ENCODE results near the gene REEP3. TPM values are rescaled to one million over a fixed set of nuclear protein-coding genes. Genes with fewer than 3 reads are reported as not detected.
"Not testable (repeated sequence)": the region's sequence is repeated elsewhere in the genome, so short reads cannot be mapped to it uniquely, and the experiment has no call there.

REEP3 gene
- total RNA-seq, result 20.5 and 23.9 TPM in 2 replicates

GRCh38 chr10:63520500-63521415 is at the start of gene REEP3:
Gene REEP3, plus strand, starts transcription at chr10:63521401. Its CDS starts 145 bp downstream, at chr10:63521546.
- intact Hi-C loops (cut with micrococcal nuclease), result loop anchor here (1.0 to 5.0 kb wide), 7 partner anchors 52 to 718 kb away; partner anchors contain the start of genes ADO and NRBF2

GRCh38 chr10:63474488-63474887 is 46.7 kb upstream of the REEP3 start:
- intact Hi-C loops (cut with micrococcal nuclease), result no loop called here

GRCh38 chr10:63477927-63478326 is 43.3 kb upstream of the REEP3 start:
- intact Hi-C loops (cut with micrococcal nuclease), result no loop called here

- intact Hi-C loops (cut with micrococcal nuclease), result no loop called here
Measured at GRCh38 chr10:63478564-63478963, 42.6 kb upstream of the REEP3 start.

GRCh38 chr10:63480237-63480636 is 41.0 kb upstream of the REEP3 start:
- intact Hi-C loops (cut with micrococcal nuclease), result no loop called here

GRCh38 chr10:63481815-63482421 is 39.3 kb upstream of the REEP3 start:
- intact Hi-C loops (cut with micrococcal nuclease), result no loop called here

- intact Hi-C loops (cut with micrococcal nuclease), result no loop called here
Measured at GRCh38 chr10:63483983-63484382, 37.2 kb upstream of the REEP3 start.

GRCh38 chr10:63487990-63488389 is 33.2 kb upstream of the REEP3 start:
- intact Hi-C loops (cut with micrococcal nuclease), result no loop called here

- intact Hi-C loops (cut with micrococcal nuclease), result no loop called here
Measured at GRCh38 chr10:63489838-63490237, 31.4 kb upstream of the REEP3 start.

GRCh38 chr10:63491588-63492316 is 29.4 kb upstream of the REEP3 start:
- intact Hi-C loops (cut with micrococcal nuclease), result no loop called here

GRCh38 chr10:63492317-63492690 is 28.9 kb upstream of the REEP3 start:
- intact Hi-C loops (cut with micrococcal nuclease), result not testable (repeated sequence)

GRCh38 chr10:63493004-63493403 is 28.2 kb upstream of the REEP3 start:
- intact Hi-C loops (cut with micrococcal nuclease), result no loop called here

GRCh38 chr10:63494951-63495350 is 26.2 kb upstream of the REEP3 start:
- intact Hi-C loops (cut with micrococcal nuclease), result no loop called here

- intact Hi-C loops (cut with micrococcal nuclease), result no loop called here
Measured at GRCh38 chr10:63496561-63496960, 24.6 kb upstream of the REEP3 start.

GRCh38 chr10:63497321-63497720 is 23.9 kb upstream of the REEP3 start:
- intact Hi-C loops (cut with micrococcal nuclease), result no loop called here

GRCh38 chr10:63498665-63499064 is 22.5 kb upstream of the REEP3 start:
- intact Hi-C loops (cut with micrococcal nuclease), result no loop called here

GRCh38 chr10:63500551-63500950 is 20.6 kb upstream of the REEP3 start:
- intact Hi-C loops (cut with micrococcal nuclease), result not testable (repeated sequence)

- intact Hi-C loops (cut with micrococcal nuclease), result no loop called here
Measured at GRCh38 chr10:63501954-63502353, 19.2 kb upstream of the REEP3 start.

- intact Hi-C loops (cut with micrococcal nuclease), result no loop called here
Measured at GRCh38 chr10:63502832-63503231, 18.4 kb upstream of the REEP3 start.

GRCh38 chr10:63503395-63503794 is 17.8 kb upstream of the REEP3 start:
- intact Hi-C loops (cut with micrococcal nuclease), result no loop called here

GRCh38 chr10:63504145-63504881 is 16.9 kb upstream of the REEP3 start:
- intact Hi-C loops (cut with micrococcal nuclease), result no loop called here
